Ascending aorta (tissue), 2 donors: ENCODE data around the gene NTF3. TPM values are rescaled to one million over a fixed set of nuclear protein-coding genes. Genes with fewer than 3 reads are reported as not detected.

ENCODE experiments used
- DNase-seq, 2 donors: peaks; one replicate each; pipeline ENCODE4 v3.0.0-alpha.2; 2019; ENCODE audit warnings: low spot score in 2 of 2
- H3K27ac ChIP-seq, 2 donors: fragments of 200-600 bp; sonication (generic); one replicate each; pipeline ENCODE4 v1.5.1; 2016 to 2017; ENCODE audit warnings: mild to moderate bottlenecking in 1 of 2
- H3K27me3 ChIP-seq: fragments of 200-600 bp; sonication (generic); one replicate; pipeline ENCODE4 v1.5.1; 2017
- H3K36me3 ChIP-seq, 2 donors: fragments of 200-600 bp; sonication (generic); one replicate each; pipeline ENCODE4 v1.5.1; 2016
- H3K4me1 ChIP-seq, 2 donors: fragments of 200-600 bp; sonication (generic); one replicate each; pipeline ENCODE4 v1.5.1; 2016 to 2017; ENCODE audit warnings: mild to moderate bottlenecking in 1 of 2
- H3K4me3 ChIP-seq, 2 donors: fragments of 200-600 bp; sonication (generic); one replicate each; pipeline ENCODE4 v1.5.1; 2016 to 2017; ENCODE audit warnings: mild to moderate bottlenecking in 1 of 2
- H3K9me3 ChIP-seq, 2 donors: fragments of 200-600 bp; sonication (generic); one replicate each; pipeline ENCODE4 v1.5.1; 2016
- intact Hi-C: fragments of 100-400 bp; cut with DNase I; formaldehyde crosslinking; loops from one replicate; pipeline ENCODE4 v1.15.1; 2023
- total RNA-seq: library from RNA; depleted of rRNA; stranded (reverse); fragments of >200 nt; gene quantifications from one replicate; pipeline ENCODE4 v1.1.0, GENCODE V29; 2016
- TF ChIP-seq, protein P1 (sequence below), 3 experiments: fragments of 200-600 bp in 2 of 3; fragments of 450-650 bp in 1 of 3; sonication (generic) in 2 of 3; IDR thresholded peaks; one replicate each; pipeline ENCODE4 v1.5.1; 2016 to 2019; ENCODE audit warnings: antibody characterized with exemption in 3 of 3, mild to moderate bottlenecking in 1 of 3, moderate library complexity in 1 of 3

Gene NTF3
- total RNA-seq, 1 donor from 2014 or later: 58.9 TPM

DNA sequence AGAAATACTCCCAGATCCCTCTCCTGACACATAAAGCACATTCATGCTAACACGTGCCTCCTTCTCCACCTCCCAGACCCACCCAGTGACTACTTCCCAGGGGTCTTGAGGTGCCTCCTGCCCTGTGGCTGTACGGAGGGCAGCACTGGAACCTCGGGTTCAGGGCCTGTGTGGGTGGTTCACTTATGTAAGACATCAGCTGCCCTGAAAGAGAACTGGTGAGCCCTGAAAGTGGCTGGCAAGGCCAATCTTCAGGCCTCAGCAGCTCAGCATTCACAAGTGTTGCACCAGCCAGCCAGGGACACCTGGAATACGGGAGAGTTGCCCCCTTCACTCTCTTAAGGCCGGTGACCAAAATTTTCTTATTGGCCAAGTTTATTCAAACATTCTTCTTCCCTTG is 38.9 kb upstream of the NTF3 start:
- no peak for DNase-seq
- no peaks in the 10 kb centered on the region for H3K27me3 ChIP-seq
- no peak overlapping the region for H3K27ac ChIP-seq
- intact Hi-C loops: no loop called here
- no peak overlapping the region for H3K4me3 ChIP-seq
- no peaks in the 10 kb centered on the region for H3K36me3 ChIP-seq
- H3K9me3 ChIP-seq: no peaks in the 10 kb centered on the region
- TF ChIP-seq, protein P1, sequence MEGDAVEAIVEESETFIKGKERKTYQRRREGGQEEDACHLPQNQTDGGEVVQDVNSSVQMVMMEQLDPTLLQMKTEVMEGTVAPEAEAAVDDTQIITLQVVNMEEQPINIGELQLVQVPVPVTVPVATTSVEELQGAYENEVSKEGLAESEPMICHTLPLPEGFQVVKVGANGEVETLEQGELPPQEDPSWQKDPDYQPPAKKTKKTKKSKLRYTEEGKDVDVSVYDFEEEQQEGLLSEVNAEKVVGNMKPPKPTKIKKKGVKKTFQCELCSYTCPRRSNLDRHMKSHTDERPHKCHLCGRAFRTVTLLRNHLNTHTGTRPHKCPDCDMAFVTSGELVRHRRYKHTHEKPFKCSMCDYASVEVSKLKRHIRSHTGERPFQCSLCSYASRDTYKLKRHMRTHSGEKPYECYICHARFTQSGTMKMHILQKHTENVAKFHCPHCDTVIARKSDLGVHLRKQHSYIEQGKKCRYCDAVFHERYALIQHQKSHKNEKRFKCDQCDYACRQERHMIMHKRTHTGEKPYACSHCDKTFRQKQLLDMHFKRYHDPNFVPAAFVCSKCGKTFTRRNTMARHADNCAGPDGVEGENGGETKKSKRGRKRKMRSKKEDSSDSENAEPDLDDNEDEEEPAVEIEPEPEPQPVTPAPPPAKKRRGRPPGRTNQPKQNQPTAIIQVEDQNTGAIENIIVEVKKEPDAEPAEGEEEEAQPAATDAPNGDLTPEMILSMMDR (IDR thresholded peaks at IDR 0.05): no peak
- H3K4me1 ChIP-seq: no peaks in the 10 kb centered on the region

GRCh38 chr12:5395443-5396271 is 36.3 kb upstream of the NTF3 start:
- Histone ChIP-seq H3K36me3 (no peaks in the 10 kb centered on the region), H3K27ac (no peak overlapping the region), H3K4me1 (no peaks in the 10 kb centered on the region), H3K27me3 (no peaks in the 10 kb centered on the region), H3K4me3 (no peak overlapping the region), H3K9me3 (no peaks in the 10 kb centered on the region)
- intact Hi-C loops: loop anchor here (5.0 kb wide), 1 partner anchor 462 kb away; no protein-coding TSS in a partner anchor
- TF ChIP-seq, protein P1 (IDR thresholded peaks at IDR 0.05): no peak
- no peak for DNase-seq

DNA sequence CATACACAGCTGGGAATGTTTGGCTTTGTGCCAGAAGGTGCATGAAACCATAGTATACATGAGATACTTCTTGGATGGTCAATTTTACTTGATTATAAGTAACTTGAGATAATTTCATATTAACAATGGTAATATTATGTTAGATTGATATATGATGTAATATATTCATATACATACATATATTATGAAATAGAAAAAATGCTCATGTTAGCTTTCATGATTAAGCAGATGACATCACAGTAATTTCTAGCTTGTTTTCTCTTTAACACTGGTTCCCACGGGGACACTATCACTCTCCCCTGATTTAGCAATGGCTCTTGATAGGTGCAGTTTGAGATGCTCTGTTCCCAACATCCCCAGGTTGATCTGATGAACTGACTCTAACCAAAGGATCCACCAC is 35.4 kb upstream of the NTF3 start:
- Histone ChIP-seq H3K4me1 (no peaks in the 10 kb centered on the region), H3K27ac (no peak overlapping the region), H3K27me3 (no peaks in the 10 kb centered on the region), H3K4me3 (no peak overlapping the region), H3K9me3 (no peaks in the 10 kb centered on the region), H3K36me3 (no peaks in the 10 kb centered on the region)
- TF ChIP-seq, protein P1 (IDR thresholded peaks at IDR 0.05): no peak
- intact Hi-C loops: loop anchor here (5.0 kb wide), 1 partner anchor 461 kb away; no protein-coding TSS in a partner anchor
- no peak for DNase-seq

DNA sequence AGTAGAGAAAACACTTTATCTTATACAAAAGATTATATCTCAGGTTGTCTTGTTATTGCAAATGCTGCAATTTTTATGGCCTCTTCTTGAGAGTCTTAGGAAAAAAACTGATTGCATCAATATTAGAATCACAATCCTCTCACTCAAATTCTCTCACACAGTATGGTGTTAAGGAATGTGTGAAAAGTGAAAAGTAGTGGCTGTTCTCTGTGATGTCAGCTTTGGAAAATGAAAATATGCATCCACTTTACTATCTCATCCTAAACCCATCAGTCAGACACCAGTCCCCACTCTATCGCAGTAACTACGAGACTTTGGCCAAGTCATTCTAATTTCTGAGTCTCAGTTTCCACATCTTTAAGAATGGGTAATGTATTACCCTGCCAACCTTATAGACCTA is 32.6 kb upstream of the NTF3 start:
- Histone ChIP-seq H3K27me3 (no peaks in the 10 kb centered on the region), H3K4me1 (no peaks in the 10 kb centered on the region), H3K27ac (no peak overlapping the region), H3K4me3 (no peak overlapping the region), H3K9me3 (no peaks in the 10 kb centered on the region), H3K36me3 (no peaks in the 10 kb centered on the region)
- intact Hi-C loops: loop anchor here (5.0 kb wide), 1 partner anchor 458 kb away; no protein-coding TSS in a partner anchor
- DNase-seq: no peak
- TF ChIP-seq, protein P1 (IDR thresholded peaks at IDR 0.05): no peak

GRCh38 chr12:5402009-5402935 is 29.6 kb upstream of the NTF3 start:
- Histone ChIP-seq H3K4me1 (no peaks in the 10 kb centered on the region), H3K4me3 (no peak overlapping the region), H3K27ac (no peak overlapping the region), H3K36me3 (no peaks in the 10 kb centered on the region), H3K27me3 (no peaks in the 10 kb centered on the region), H3K9me3 (no peaks in the 10 kb centered on the region)
- DNase-seq: no peak
- intact Hi-C loops: no loop called here
- TF ChIP-seq, protein P1 (IDR thresholded peaks at IDR 0.05): no peak
